Large intestine (tissue), 3 donors: ENCODE measurements around the gene ANKMY2. TPM values are rescaled to one million over a fixed set of nuclear protein-coding genes. Genes with fewer than 3 reads are reported as not detected.

Source experiments
- DNase-seq, 2 donors: peaks; one replicate each; pipeline versions ENCODE4 v3.0.0 to v3.0.0-alpha.2; 2013
- H3K27ac ChIP-seq: one replicate; pipeline ENCODE4 v1.5.1; 2013; ENCODE audit warnings: low read length
- H3K27me3 ChIP-seq: 2 replicates; pipeline ENCODE4 v1.6.1; 2013; ENCODE audit warnings: low read length; ENCODE audit not compliant: control insufficient read depth, insufficient read depth
- H3K36me3 ChIP-seq: 2 replicates; pipeline ENCODE4 v1.6.1; 2013; ENCODE audit warnings: low read length; ENCODE audit not compliant: control insufficient read depth, insufficient read depth
- H3K4me1 ChIP-seq: one replicate; pipeline ENCODE4 v1.6.1; 2013; ENCODE audit warnings: low read length; ENCODE audit not compliant: control insufficient read depth, insufficient read depth
- H3K4me3 ChIP-seq: one replicate; pipeline ENCODE4 v1.5.1; 2013; ENCODE audit warnings: low read length
- H3K9me3 ChIP-seq: one replicate; pipeline ENCODE4 v1.6.1; 2013; ENCODE audit warnings: mild to moderate bottlenecking, low read depth, low read length, moderate library complexity; ENCODE audit not compliant: control insufficient read depth
- WGBS: methylation state at CpG from one replicate; pipeline ENCODE4 v1.1.5; 2013; ENCODE audit warnings: low lambda C conversion rate; ENCODE audit not compliant: insufficient coverage; 5-methylcytosine and 5-hydroxymethylcytosine counted together
- polyA plus RNA-seq: library from polyadenylated mRNA; unstranded; fragments of 120-200 nt; gene quantifications from one replicate; pipeline ENCODE4 v1.2.1, GENCODE V29; 2013

The ANKMY2 gene
- polyA plus RNA-seq, 1 donor, result 34.0 TPM

GRCh38 chr7:16586081-16586874 is 59.3 kb downstream of the ANKMY2 start:
- WGBS, result 95% methylated on average over 4 of the region's 42 CpGs
- Histone ChIP-seq H3K4me3 (no peak overlapping the region), H3K27me3 (no peaks in the 10 kb centered on the region), H3K9me3 (peaks cover 7% of the 10 kb centered on the region), H3K36me3 (no peaks in the 10 kb centered on the region), H3K4me1 (peaks cover 9% of the 10 kb centered on the region), H3K27ac (no peak overlapping the region)
- no peak for DNase-seq

- DNase-seq, result no peak
- WGBS, result no CpG with 5 or more reads among the region's 17 CpGs
These were observed 60.0 kb downstream of the ANKMY2 start for GRCh38 chr7:16585540-16585939.

GRCh38 chr7:16583834-16584233 is 61.7 kb downstream of the ANKMY2 start:
- WGBS, result no CpG with 5 or more reads among the region's 7 CpGs
- no peak overlapping the region for H3K4me3 ChIP-seq
- no peak overlapping the region for H3K27ac ChIP-seq
- no peaks in the 10 kb centered on the region for H3K27me3 ChIP-seq
- H3K4me1 ChIP-seq, result no peaks in the 10 kb centered on the region
- no peaks in the 10 kb centered on the region for H3K36me3 ChIP-seq
- H3K9me3 ChIP-seq, result peaks cover 7% of the 10 kb centered on the region
- DNase-seq, result no peak

More at GRCh38 chr7:16585540-16585939, 60.0 kb downstream of the ANKMY2 start:
- Histone ChIP-seq H3K9me3 (peaks cover 7% of the 10 kb centered on the region), H3K4me3 (no peak overlapping the region), H3K27me3 (no peaks in the 10 kb centered on the region), H3K27ac (no peak overlapping the region), H3K4me1 (peaks cover 3% of the 10 kb centered on the region), H3K36me3 (no peaks in the 10 kb centered on the region)

GRCh38 chr7:16581286-16581685 is 64.3 kb downstream of the ANKMY2 start:
- Histone ChIP-seq H3K36me3 (no peaks in the 10 kb centered on the region), H3K4me1 (no peaks in the 10 kb centered on the region), H3K4me3 (no peak overlapping the region), H3K27me3 (no peaks in the 10 kb centered on the region), H3K9me3 (peaks cover 5% of the 10 kb centered on the region), H3K27ac (no peak overlapping the region)
- DNase-seq, result no peak
- WGBS, result no CpG with 5 or more reads among the region's 1 CpG

- H3K4me1 ChIP-seq, result no peaks in the 10 kb centered on the region
- H3K9me3 ChIP-seq, result no peaks in the 10 kb centered on the region
- no peaks in the 10 kb centered on the region for H3K27me3 ChIP-seq
- no peak overlapping the region for H3K27ac ChIP-seq
- 95% methylated on average over 3 of the region's 8 CpGs for WGBS
- no peak for DNase-seq
- H3K36me3 ChIP-seq, result no peaks in the 10 kb centered on the region
- no peak overlapping the region for H3K4me3 ChIP-seq
These were observed 66.3 kb downstream of the ANKMY2 start for GRCh38 chr7:16579216-16579615.

- no peaks in the 10 kb centered on the region for H3K27me3 ChIP-seq
- H3K9me3 ChIP-seq, result no peaks in the 10 kb centered on the region
- no peak overlapping the region for H3K27ac ChIP-seq
- no peaks in the 10 kb centered on the region for H3K4me1 ChIP-seq
- H3K36me3 ChIP-seq, result no peaks in the 10 kb centered on the region
- no peak for DNase-seq
- H3K4me3 ChIP-seq, result no peak overlapping the region
- no CpG with 5 or more reads among the region's 4 CpGs for WGBS
These were observed 73.6 kb downstream of the ANKMY2 start for GRCh38 chr7:16571941-16572340.

- H3K9me3 ChIP-seq, result no peaks in the 10 kb centered on the region
- DNase-seq, result peak; percentile 18 to 57
- H3K4me1 ChIP-seq, result no peaks in the 10 kb centered on the region
- 0% methylated on average over 1 of the region's 13 CpGs for WGBS
- no peak overlapping the region for H3K4me3 ChIP-seq
- no peaks in the 10 kb centered on the region for H3K27me3 ChIP-seq
- no peaks in the 10 kb centered on the region for H3K36me3 ChIP-seq
- H3K27ac ChIP-seq, result no peak overlapping the region
These were observed 80.6 kb downstream of the ANKMY2 start for GRCh38 chr7:16564909-16565426.

- H3K27ac ChIP-seq, result no peak overlapping the region
- no peak for DNase-seq
These were observed 81.6 kb downstream of the ANKMY2 start for GRCh38 chr7:16564023-16564380.

GRCh38 chr7:16563281-16564022 is 82.1 kb downstream of the ANKMY2 start:
- no peaks in the 10 kb centered on the region for H3K27me3 ChIP-seq
- DNase-seq, result no peak
- H3K36me3 ChIP-seq, result no peaks in the 10 kb centered on the region
- 100% methylated on average over 1 of the region's 5 CpGs for WGBS
- no peak overlapping the region for H3K27ac ChIP-seq
- no peak overlapping the region for H3K4me3 ChIP-seq
- no peaks in the 10 kb centered on the region for H3K9me3 ChIP-seq
- no peaks in the 10 kb centered on the region for H3K4me1 ChIP-seq

More at GRCh38 chr7:16564023-16564380, 81.6 kb downstream of the ANKMY2 start:
- Histone ChIP-seq H3K4me3 (no peak overlapping the region), H3K9me3 (no peaks in the 10 kb centered on the region), H3K27me3 (no peaks in the 10 kb centered on the region), H3K36me3 (no peaks in the 10 kb centered on the region), H3K4me1 (no peaks in the 10 kb centered on the region)
- 100% methylated on average over 1 of the region's 4 CpGs for WGBS

GRCh38 chr7:16562456-16563220 is 82.9 kb downstream of the ANKMY2 start:
- DNase-seq, result no peak
- no peaks in the 10 kb centered on the region for H3K27me3 ChIP-seq
- no peaks in the 10 kb centered on the region for H3K4me1 ChIP-seq
- 75% methylated on average over 2 of the region's 9 CpGs for WGBS
- H3K9me3 ChIP-seq, result no peaks in the 10 kb centered on the region
- H3K36me3 ChIP-seq, result no peaks in the 10 kb centered on the region
- H3K27ac ChIP-seq, result no peak overlapping the region
- H3K4me3 ChIP-seq, result no peak overlapping the region
